Stomach smooth muscle (tissue), 2 donors: ENCODE results near the gene ZSCAN25.
"Not testable (repeated sequence)": the region's sequence is repeated elsewhere in the genome, so short reads cannot be mapped to it uniquely, and the experiment has no call there.

Experiments
- H3K27ac ChIP-seq: one replicate; pipeline ENCODE4 v1.7.0; 2013; ENCODE audit warnings: mild to moderate bottlenecking, low read length, inconsistent platforms
- H3K27me3 ChIP-seq, 2 donors: one replicate each; pipeline ENCODE4 v1.7.0; 2013; ENCODE audit warnings: low read length in 2 of 2; ENCODE audit not compliant: insufficient read depth in 2 of 2, control insufficient read depth in 1 of 2
- H3K36me3 ChIP-seq, 2 donors: one replicate each; pipeline ENCODE4 v1.7.0; 2013; ENCODE audit warnings: low read length in 2 of 2; ENCODE audit not compliant: control insufficient read depth in 2 of 2, insufficient read depth in 2 of 2
- H3K4me1 ChIP-seq: one replicate; pipeline ENCODE4 v1.7.0; 2013; ENCODE audit warnings: low read length; ENCODE audit not compliant: control insufficient read depth, insufficient read depth
- H3K4me3 ChIP-seq, 2 donors: one replicate each; pipeline ENCODE4 v1.7.0; 2013; ENCODE audit warnings: low read length in 2 of 2
- H3K9ac ChIP-seq, 2 donors: one replicate each; pipeline ENCODE4 v1.7.0; 2013; ENCODE audit warnings: low read length in 2 of 2, mild to moderate bottlenecking in 1 of 2
- H3K9me3 ChIP-seq, 2 donors: one replicate each; pipeline ENCODE4 v1.7.0; 2013; ENCODE audit warnings: low read length in 2 of 2; ENCODE audit not compliant: control insufficient read depth in 2 of 2
- donor health status: healthy.
- donor health status: Pancreatic carcinoma.

ZSCAN25 gene

DNA sequence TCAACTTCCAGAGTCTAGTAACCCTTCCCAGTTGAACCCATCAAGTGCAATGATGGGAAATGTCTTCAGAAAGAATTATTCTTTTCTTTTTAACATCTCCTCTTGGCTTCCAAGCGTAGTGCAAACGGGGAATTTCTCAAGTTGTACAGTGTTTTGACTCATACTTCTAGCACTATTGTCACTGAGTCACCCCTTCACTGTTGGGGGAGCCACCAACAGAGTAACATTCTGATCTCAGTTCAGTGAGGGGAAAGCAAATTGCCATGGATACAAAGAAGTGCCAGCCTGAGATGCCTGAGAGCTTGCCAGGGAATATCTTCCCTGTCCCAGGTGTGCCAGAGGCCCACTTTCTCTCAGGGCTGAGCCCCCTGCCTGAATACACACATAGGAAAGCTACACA, 32.1 kb downstream of the ZSCAN25 start:
- H3K4me1 ChIP-seq = no peaks in the 10 kb centered on the region
- H3K9ac ChIP-seq = no peak overlapping the region
- H3K27ac ChIP-seq = no peak overlapping the region
- H3K4me3 ChIP-seq = no peak overlapping the region
- H3K27me3 ChIP-seq = no peaks in the 10 kb centered on the region
- peaks cover 4 to 8% of the 10 kb centered on the region in 2 donors for H3K36me3 ChIP-seq
- no peaks in the 10 kb centered on the region for H3K9me3 ChIP-seq

GRCh38 chr7:99651290-99651689, 34.5 kb downstream of the ZSCAN25 start:
- Histone ChIP-seq H3K4me1 (no peaks in the 10 kb centered on the region), H3K36me3 (no peaks in the 10 kb centered on the region), H3K27ac (no peak overlapping the region), H3K9me3 (no peaks in the 10 kb centered on the region), H3K9ac (no peak overlapping the region), H3K27me3 (no peaks in the 10 kb centered on the region), H3K4me3 (no peak overlapping the region)

GRCh38 chr7:99652671-99653070, 35.9 kb downstream of the ZSCAN25 start:
- H3K9ac ChIP-seq = no peak overlapping the region
- H3K9me3 ChIP-seq = no peaks in the 10 kb centered on the region
- H3K36me3 ChIP-seq = no peaks in the 10 kb centered on the region
- H3K4me3 ChIP-seq = no peak overlapping the region
- no peak overlapping the region for H3K27ac ChIP-seq
- no peaks in the 10 kb centered on the region for H3K4me1 ChIP-seq
- no peaks in the 10 kb centered on the region for H3K27me3 ChIP-seq

DNA sequence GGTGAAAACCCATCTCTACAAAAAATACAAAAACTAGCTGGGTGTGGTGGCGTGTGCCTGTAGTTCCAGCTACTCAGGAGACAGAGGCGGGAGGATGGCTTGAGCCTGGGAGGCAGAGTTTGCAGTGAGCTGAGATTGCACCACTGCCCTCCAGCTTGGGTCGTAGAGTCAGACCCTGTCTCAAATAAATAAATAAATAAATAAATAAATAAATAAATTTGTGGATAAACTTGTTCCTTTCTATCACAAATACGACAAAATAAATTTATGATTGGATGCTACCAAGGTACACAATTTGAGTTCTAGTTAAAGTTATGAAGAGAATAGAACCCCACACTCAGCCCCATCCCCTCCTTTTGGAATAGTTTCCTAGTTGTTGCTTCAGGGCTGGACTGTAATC, 36.5 kb downstream of the ZSCAN25 start:
- not testable (repeated sequence) for H3K9ac ChIP-seq, H3K4me3 ChIP-seq, H3K4me1 ChIP-seq, H3K27ac ChIP-seq, H3K9me3 ChIP-seq, H3K27me3 ChIP-seq, H3K36me3 ChIP-seq

DNA sequence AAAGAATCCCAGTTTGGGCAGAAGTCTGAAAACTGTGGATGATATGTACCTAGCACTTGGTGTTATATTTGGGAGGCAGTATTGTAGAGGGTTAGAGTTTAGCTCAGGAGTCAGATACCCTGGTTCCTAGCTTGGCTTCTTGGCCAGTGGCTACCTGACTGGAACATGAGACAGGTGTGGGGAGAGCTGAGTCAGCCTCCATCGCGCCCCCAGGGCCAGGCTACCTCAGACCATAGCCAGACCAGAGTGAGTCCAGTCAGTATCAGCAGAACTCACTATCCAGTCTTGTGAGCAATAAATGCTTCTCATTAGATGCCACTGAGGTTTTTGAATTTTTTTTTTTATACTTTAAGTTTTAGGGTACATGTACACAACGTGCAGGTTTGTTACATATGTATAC, 37.0 kb downstream of the ZSCAN25 start:
- Histone ChIP-seq H3K4me1 (no peaks in the 10 kb centered on the region), H3K4me3 (no peak overlapping the region), H3K27me3 (no peaks in the 10 kb centered on the region), H3K9ac (no peak overlapping the region), H3K36me3 (no peaks in the 10 kb centered on the region), H3K27ac (no peak overlapping the region), H3K9me3 (no peaks in the 10 kb centered on the region)

DNA sequence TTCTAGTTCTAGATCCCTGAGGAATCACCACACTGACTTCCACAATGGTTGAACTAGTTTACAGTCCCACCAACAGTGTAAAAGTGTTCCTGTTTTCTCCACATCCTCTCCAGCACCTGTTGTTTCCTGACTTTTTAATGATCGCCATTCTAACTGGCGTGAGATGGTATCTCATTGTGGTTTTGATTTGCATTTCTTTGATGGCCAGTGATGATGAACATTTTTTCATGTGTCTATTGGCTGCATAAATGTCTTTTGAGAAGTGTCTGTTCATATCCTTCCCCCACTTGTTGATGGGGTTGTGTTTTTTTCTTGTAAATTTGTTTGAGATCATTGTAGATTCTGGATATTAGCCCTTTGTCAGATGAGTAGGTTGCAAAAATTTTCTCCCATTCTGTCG, 37.9 kb downstream of the ZSCAN25 start:
- H3K4me1 ChIP-seq, H3K9ac ChIP-seq, H3K4me3 ChIP-seq, H3K36me3 ChIP-seq, H3K27me3 ChIP-seq, H3K9me3 ChIP-seq, H3K27ac ChIP-seq: not testable (repeated sequence)

GRCh38 chr7:99657879-99658278, 41.1 kb downstream of the ZSCAN25 start:
- not testable (repeated sequence) for H3K4me3 ChIP-seq, H3K27me3 ChIP-seq, H3K4me1 ChIP-seq, H3K9me3 ChIP-seq, H3K9ac ChIP-seq, H3K36me3 ChIP-seq, H3K27ac ChIP-seq

- H3K36me3 ChIP-seq = peaks cover 0 to 7% of the 10 kb centered on the region in 2 donors
- H3K9ac ChIP-seq = no peak overlapping the region
- no peaks in the 10 kb centered on the region for H3K4me1 ChIP-seq
- no peak overlapping the region for H3K4me3 ChIP-seq
- H3K9me3 ChIP-seq = no peaks in the 10 kb centered on the region
- no peak overlapping the region for H3K27ac ChIP-seq
- no peaks in the 10 kb centered on the region for H3K27me3 ChIP-seq
Measured at GRCh38 chr7:99665312-99666012, 48.7 kb downstream of the ZSCAN25 start.

DNA sequence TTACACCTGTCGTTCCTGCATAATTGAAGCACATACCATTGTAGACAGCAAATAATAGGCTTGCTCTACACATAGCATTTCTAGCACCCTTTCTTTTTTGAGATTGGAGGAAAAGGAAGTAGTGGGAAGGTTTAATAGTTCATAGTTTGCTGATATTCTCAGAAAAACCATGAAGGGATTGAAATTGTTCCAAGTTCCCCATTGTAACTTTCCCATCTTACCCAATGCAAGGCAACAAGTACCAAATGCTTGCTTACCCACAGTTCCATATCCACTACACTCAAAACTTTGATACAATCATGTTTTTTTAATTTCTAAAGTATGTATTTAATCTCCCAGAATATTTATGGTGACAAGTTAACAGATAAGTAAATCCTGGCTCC, 49.3 kb downstream of the ZSCAN25 start:
- H3K36me3 ChIP-seq = peaks cover 0 to 7% of the 10 kb centered on the region in 2 donors
- no peak overlapping the region for H3K4me3 ChIP-seq

DNA sequence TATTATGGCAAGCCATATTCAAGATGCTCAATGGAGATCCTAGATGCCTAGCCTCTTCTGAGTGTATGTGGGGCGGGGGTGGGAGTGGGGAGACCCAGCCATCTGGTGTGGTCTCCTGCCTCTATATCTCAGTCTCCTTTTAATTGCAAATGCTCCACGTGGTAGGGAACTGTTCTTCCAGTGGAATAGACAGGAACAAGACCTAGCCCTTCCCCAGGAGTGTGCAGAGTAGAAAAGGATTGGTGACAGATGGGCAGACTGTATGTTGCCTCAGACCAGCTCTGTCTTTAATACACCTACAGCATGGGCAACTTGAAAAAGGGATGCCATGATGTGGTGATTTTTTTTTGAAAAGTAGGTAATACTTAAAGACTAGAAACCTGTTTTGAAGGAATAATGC, 50.4 kb downstream of the ZSCAN25 start:
- no peaks in the 10 kb centered on the region for H3K4me1 ChIP-seq
- no peak overlapping the region for H3K4me3 ChIP-seq
- no peak overlapping the region for H3K27ac ChIP-seq
- no peaks in the 10 kb centered on the region for H3K9me3 ChIP-seq
- peaks cover 0 to 3% of the 10 kb centered on the region in 2 donors for H3K36me3 ChIP-seq
- H3K9ac ChIP-seq = no peak overlapping the region
- H3K27me3 ChIP-seq = no peaks in the 10 kb centered on the region

More for the DNA sequence above, 49.3 kb downstream of the ZSCAN25 start:
- H3K9ac ChIP-seq = no peak overlapping the region
- H3K4me1 ChIP-seq = no peaks in the 10 kb centered on the region
- no peak overlapping the region for H3K27ac ChIP-seq
- no peaks in the 10 kb centered on the region for H3K9me3 ChIP-seq
- no peaks in the 10 kb centered on the region for H3K27me3 ChIP-seq

GRCh38 chr7:99668541-99668940, 51.8 kb downstream of the ZSCAN25 start:
- H3K36me3 ChIP-seq = peaks cover 0 to 3% of the 10 kb centered on the region in 2 donors

More at GRCh38 chr7:99668541-99668940, 51.8 kb downstream of the ZSCAN25 start:
- no peak overlapping the region for H3K4me3 ChIP-seq
- no peaks in the 10 kb centered on the region for H3K27me3 ChIP-seq
- no peaks in the 10 kb centered on the region for H3K9me3 ChIP-seq
- H3K27ac ChIP-seq = no peak overlapping the region
- no peaks in the 10 kb centered on the region for H3K4me1 ChIP-seq
- no peak overlapping the region for H3K9ac ChIP-seq
